HepG2 (cell line): ENCODE measurements around the gene WDR62. TPM values are rescaled to one million over a fixed set of nuclear protein-coding genes. Genes with fewer than 3 reads are reported as not detected.

ENCODE experiments used
- ATAC-seq: fragments of 200-7000 bp; cut with Tn5 transposase; 3 replicates; pipeline ENCODE4 v1.9.1; 2020; ENCODE audit warnings: mild to moderate bottlenecking, moderate library complexity
- BruUV-seq: library from RNA; stranded (reverse); fragments of 400-500 nt; replicated peaks from 2 replicates; lab custom pipeline; 2021; lab: Mats Ljungman, UMichigan
- CTCF ChIA-PET: fragments of 300-600 bp; formaldehyde crosslinking; extraction: SDS; loops from one replicate; lab custom pipeline; 2021; ENCODE audit warnings: low total read pairs, inconsistent platforms, low intra/inter-chr PET ratio; lab: Yijun Ruan, JAX
- POLR2A ChIA-PET: fragments of 350-600 bp; sonication (Branson Sonifier 250); formaldehyde crosslinking; loops from one replicate; lab custom pipeline; 2020; ENCODE audit warnings: antibody characterized with exemption, inconsistent platforms; lab: Yijun Ruan, JAX
- DNase-seq: peaks from one replicate; pipeline ENCODE4 v3.0.0-alpha.2; 2015; ENCODE audit warnings: low spot score
- FAIRE-seq: peaks from 3 replicates; lab custom pipeline; 2011; peaks lifted over from hg19 to GRCh38; lab: Jason Lieb, UNC
- H2AFZ ChIP-seq: one replicate; pipeline ENCODE4 v1.6.1; 2011; ENCODE audit warnings: low read length, inconsistent platforms
- H3K27ac ChIP-seq: fragments of 300-600 bp; 3 replicates; pipeline ENCODE4 v1.8.0; 2011; ENCODE audit warnings: mixed run types, mild to moderate bottlenecking, mixed read lengths, low read length, inconsistent platforms; ENCODE audit not compliant: insufficient read depth; ENCODE audit errors: extremely low read length
- H3K27me3 ChIP-seq, 2 experiments: fragments of 200-600 bp in 1 of 2; 2 replicates in 1 of 2; 3 replicates in 1 of 2; pipeline versions ENCODE4 v1.6.0 to v1.8.0; 2011; ENCODE audit warnings: low read length in 2 of 2, mild to moderate bottlenecking in 2 of 2, moderate library complexity in 2 of 2, inconsistent platforms in 1 of 2; ENCODE audit not compliant: insufficient read depth in 2 of 2, control insufficient read depth in 1 of 2
- H3K36me3 ChIP-seq, 2 experiments: fragments of 200-600 bp in 1 of 2; replicated peaks in 1 of 2; 2 replicates in 1 of 2; 3 replicates in 1 of 2; pipeline versions ENCODE4 v1.5.1 to v1.8.0; 2011; ENCODE audit warnings: low read length in 2 of 2, inconsistent platforms in 1 of 2; ENCODE audit not compliant: insufficient read depth in 2 of 2, control insufficient read depth in 1 of 2
- H3K4me1 ChIP-seq: 2 replicates; pipeline ENCODE4 v1.5.1; 2012; ENCODE audit warnings: low read length, inconsistent platforms; ENCODE audit not compliant: insufficient read depth
- H3K4me2 ChIP-seq: 2 replicates; pipeline ENCODE4 v1.6.0; 2011; ENCODE audit warnings: low read depth, low read length, inconsistent platforms
- H3K4me3 ChIP-seq, 3 experiments: fragments of 200-600 bp in 1 of 3; sonication (generic), shearing (Covaris generic) in 1 of 3; replicated peaks in 1 of 3; 2 replicates each; pipeline ENCODE4 v1.5.1; 2011 to 2016; ENCODE audit warnings: low read length in 3 of 3, inconsistent platforms in 2 of 3, low read depth in 2 of 3, mild to moderate bottlenecking in 2 of 3, control low read depth in 1 of 3, mixed read lengths in 1 of 3; ENCODE audit not compliant: insufficient read depth in 1 of 3
- H3K79me2 ChIP-seq: one replicate; pipeline ENCODE4 v1.6.1; 2011; ENCODE audit warnings: low read length, inconsistent platforms; ENCODE audit not compliant: insufficient read depth
- H3K9ac ChIP-seq: 2 replicates; pipeline ENCODE4 v1.6.0; 2011; ENCODE audit warnings: mild to moderate bottlenecking, low read depth, low read length, inconsistent platforms; ENCODE audit not compliant: insufficient read depth
- H3K9me3 ChIP-seq: 2 replicates; pipeline ENCODE4 v1.5.1; 2012; ENCODE audit warnings: mild to moderate bottlenecking, low read length
- H4K20me1 ChIP-seq: 2 replicates; pipeline ENCODE4 v1.6.0; 2011; ENCODE audit warnings: inconsistent platforms, mild to moderate bottlenecking, low read length, moderate library complexity; ENCODE audit not compliant: insufficient read depth
- AGO1 ChIP-seq: fragments of 200-400 bp; formaldehyde crosslinking; IDR thresholded peaks from 2 replicates; pipeline ENCODE4 v1.6.1; 2017; ENCODE audit warnings: mild to moderate bottlenecking, low read depth, low read length, moderate library complexity; ENCODE audit not compliant: poor library complexity, severe bottlenecking
- HNRNPL ChIP-seq: fragments of 200-400 bp; formaldehyde crosslinking; IDR thresholded peaks from 2 replicates; pipeline ENCODE4 v1.6.1; 2017; ENCODE audit warnings: mild to moderate bottlenecking, low read depth, low read length
- KDM5B ChIP-seq: sonication (generic); formaldehyde crosslinking; IDR thresholded peaks from 2 replicates; pipeline ENCODE4 v1.4.0; 2020; ENCODE audit warnings: missing genetic modification reagents, mild to moderate bottlenecking, borderline replicate concordance
- NKX3-1 ChIP-seq: sonication (generic); formaldehyde crosslinking; IDR thresholded peaks from 2 replicates; pipeline ENCODE4 v1.5.0; 2020; ENCODE audit warnings: missing genetic modification reagents
- SIN3A ChIP-seq: IDR thresholded peaks from 2 replicates; pipeline ENCODE4 v1.6.1; 2011; ENCODE audit warnings: low read depth, mild to moderate bottlenecking, control low read depth, low read length, borderline replicate concordance
- TARDBP ChIP-seq: sonication (generic); formaldehyde crosslinking; IDR thresholded peaks from 2 replicates; pipeline ENCODE4 v1.8.0; 2022; ENCODE audit warnings: mild to moderate bottlenecking, missing genetic modification reagents
- TFDP2 ChIP-seq: sonication (generic); formaldehyde crosslinking; IDR thresholded peaks from 2 replicates; pipeline ENCODE4 v1.4.0; 2020; ENCODE audit warnings: missing genetic modification reagents
- TRIM24 ChIP-seq: sonication (generic); formaldehyde crosslinking; IDR thresholded peaks from 2 replicates; pipeline ENCODE4 v1.8.0; 2022; ENCODE audit warnings: mild to moderate bottlenecking, missing genetic modification reagents
- ZNF629 ChIP-seq: sonication (generic); formaldehyde crosslinking; conservative IDR thresholded peaks from 2 replicates; pipeline ENCODE4 v1.5.0; 2020; ENCODE audit warnings: missing genetic modification reagents
- ZNF724P ChIP-seq: sonication (generic); formaldehyde crosslinking; IDR thresholded peaks from 2 replicates; pipeline ENCODE4 v1.8.0; 2022; ENCODE audit warnings: missing genetic modification reagents, borderline replicate concordance
- WGBS: methylation state at CpG from one replicate; pipeline ENCODE4 v1.1.6; 2017; ENCODE audit warnings: low lambda C conversion rate; 5-methylcytosine and 5-hydroxymethylcytosine counted together
- in situ Hi-C: cut with HindIII; loops from 2 replicates; pipeline ENCODE4 v1.10.0; 2017; ENCODE audit warnings: low pct_unique_long_range_greater_than_20kb; ENCODE audit not compliant: extremely low pct_ligation_motif_present
- intact Hi-C: fragments of 100-400 bp; cut with micrococcal nuclease; formaldehyde crosslinking; loops from one replicate; pipeline ENCODE4 v1.10.0; 2022; ENCODE audit not compliant: unreplicated experiment
- polyA plus RNA-seq, 8 experiments: library from polyadenylated mRNA; depleted of rRNA in 3 of 8; stranded (reverse) in 7 of 8; unstranded in 1 of 8; fragments of >200 nt; fragmentation: Illumina TruSeq in 4 of 8; extraction: Trizol in 4 of 8; gene quantifications; 2 replicates each; pipeline versions ENCODE4 v1.2.1 to v1.2.3, GENCODE V29; 2011 to 2016; ENCODE audit warnings: low read depth in 4 of 8, missing spikeins in 1 of 8, mixed read lengths in 1 of 8; ENCODE audit not compliant: insufficient read depth in 1 of 8
- total RNA-seq, 5 experiments: library from RNA; depleted of rRNA; stranded (reverse); fragments of >200 nt; fragmentation: Illumina TruSeq; extraction: Trizol; gene quantifications; 2 replicates each; pipeline ENCODE4 v1.2.3, GENCODE V29; 2016; ENCODE audit warnings: low read depth in 1 of 5
- TF ChIP-seq, protein P1 (sequence below): sonication (generic); formaldehyde crosslinking; conservative IDR thresholded peaks from 2 replicates; pipeline ENCODE4 v1.5.0; 2020; ENCODE audit warnings: missing genetic modification reagents
- TF ChIP-seq, protein P2 (sequence below): sonication (generic); formaldehyde crosslinking; IDR thresholded peaks from 2 replicates; pipeline ENCODE4 v1.4.0; 2020; ENCODE audit warnings: missing genetic modification reagents

WDR62 gene
- total and polyA plus RNA-seq, 2 of the 13 experiments (the other 11 are each of a cell fraction or from before 2014, with no cell fraction given), result 5.8 to 12.5 TPM

- no peak; the same call in 1 of the 2 replicates for TF ChIP-seq ZNF629
- no peak for TF ChIP-seq TRIM24 (CRISPR knock-in tag)
- TF ChIP-seq SIN3A, result peak; percentile 92
- peak; percentile 97 for TF ChIP-seq TFDP2
- TF ChIP-seq ZNF724P, result 0 out of 2 replicates have a peak, but pooled peaks have one; percentile 45
- peak; percentile 44; the same call in 1 of the 2 replicates for TF ChIP-seq TARDBP (CRISPR knock-in tag)
- peak; percentile 32; the same call in 1 of the 2 replicates for TF ChIP-seq NKX3-1 (CRISPR knock-in tag)
Measured at GRCh38 chr19:36054733-36055686, at the start of gene WDR62 (continued).

GRCh38 chr19:36006955-36007354, 47.7 kb upstream of the WDR62 start:
- CTCF ChIA-PET, result no interaction called here
- no peak overlapping the region; the same call in 1 of the 2 replicates for H3K4me2 ChIP-seq
- WGBS, result 100% methylated on average over 2 of the region's 5 CpGs
- H3K27me3 ChIP-seq, result no peaks in the 10 kb centered on the region; a peak in 1 of 5 replicates
- H3K27ac ChIP-seq, result no peak overlapping the region
- TF ChIP-seq, protein P1, sequence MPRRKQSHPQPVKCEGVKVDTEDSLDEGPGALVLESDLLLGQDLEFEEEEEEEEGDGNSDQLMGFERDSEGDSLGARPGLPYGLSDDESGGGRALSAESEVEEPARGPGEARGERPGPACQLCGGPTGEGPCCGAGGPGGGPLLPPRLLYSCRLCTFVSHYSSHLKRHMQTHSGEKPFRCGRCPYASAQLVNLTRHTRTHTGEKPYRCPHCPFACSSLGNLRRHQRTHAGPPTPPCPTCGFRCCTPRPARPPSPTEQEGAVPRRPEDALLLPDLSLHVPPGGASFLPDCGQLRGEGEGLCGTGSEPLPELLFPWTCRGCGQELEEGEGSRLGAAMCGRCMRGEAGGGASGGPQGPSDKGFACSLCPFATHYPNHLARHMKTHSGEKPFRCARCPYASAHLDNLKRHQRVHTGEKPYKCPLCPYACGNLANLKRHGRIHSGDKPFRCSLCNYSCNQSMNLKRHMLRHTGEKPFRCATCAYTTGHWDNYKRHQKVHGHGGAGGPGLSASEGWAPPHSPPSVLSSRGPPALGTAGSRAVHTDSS (CRISPR knock-in tag), result no peak
- TF ChIP-seq, protein P2, sequence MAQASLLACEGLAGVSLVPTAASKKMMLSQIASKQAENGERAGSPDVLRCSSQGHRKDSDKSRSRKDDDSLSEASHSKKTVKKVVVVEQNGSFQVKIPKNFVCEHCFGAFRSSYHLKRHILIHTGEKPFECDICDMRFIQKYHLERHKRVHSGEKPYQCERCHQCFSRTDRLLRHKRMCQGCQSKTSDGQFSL (CRISPR knock-in tag), result no peak
- TF ChIP-seq KDM5B (0 out of 2 replicates have a peak, but pooled peaks have one; percentile 33), HNRNPL (0 out of 2 replicates have a peak, but pooled peaks have one; percentile 35), AGO1 (peak; percentile 61)
- TF ChIP-seq, all 625 proteins: peak for 3
- H3K36me3 ChIP-seq, result peaks cover 0 to 10% of the 10 kb centered on the region in 2 experiments; a peak in 3 of 5 replicates
- no peaks in the 10 kb centered on the region for H4K20me1 ChIP-seq
- no peak for FAIRE-seq
- in situ Hi-C loops (no loop called here), intact Hi-C loops (loop anchor here (1.0 kb wide), 1 partner anchor 7 kb away; the partner anchor contains the start of gene ALKBH6)
- peaks cover 6% of the 10 kb centered on the region for H3K79me2 ChIP-seq
- POLR2A ChIA-PET, result interaction anchor here (0.6 kb wide), 1 partner anchor 1936 kb away, joined by 3 read pairs; no protein-coding TSS in a partner anchor
- BruUV-seq, result no TSS peak
- no peak for DNase-seq
- peak overlapping the region in 1 of 3 experiments; percentile 93; a peak in 1 of 6 replicates for H3K4me3 ChIP-seq
- H3K4me1 ChIP-seq, result peaks cover 38% of the 10 kb centered on the region
- no peak overlapping the region for H2AFZ ChIP-seq
- H3K9me3 ChIP-seq, result no peaks in the 10 kb centered on the region
- no peak overlapping the region for H3K9ac ChIP-seq
- no peak for ATAC-seq
